ENCODE measurements around the gene PLA2G4A. TPM values are rescaled to one million over a fixed set of nuclear protein-coding genes. Genes with fewer than 3 reads are reported as not detected.

PLA2G4A gene
- total and polyA plus RNA-seq, 2 donors (not counting 3 experiments of a cell fraction or from before 2014, with no cell fraction given), result 8.2 to 13.3 TPM

DNA sequence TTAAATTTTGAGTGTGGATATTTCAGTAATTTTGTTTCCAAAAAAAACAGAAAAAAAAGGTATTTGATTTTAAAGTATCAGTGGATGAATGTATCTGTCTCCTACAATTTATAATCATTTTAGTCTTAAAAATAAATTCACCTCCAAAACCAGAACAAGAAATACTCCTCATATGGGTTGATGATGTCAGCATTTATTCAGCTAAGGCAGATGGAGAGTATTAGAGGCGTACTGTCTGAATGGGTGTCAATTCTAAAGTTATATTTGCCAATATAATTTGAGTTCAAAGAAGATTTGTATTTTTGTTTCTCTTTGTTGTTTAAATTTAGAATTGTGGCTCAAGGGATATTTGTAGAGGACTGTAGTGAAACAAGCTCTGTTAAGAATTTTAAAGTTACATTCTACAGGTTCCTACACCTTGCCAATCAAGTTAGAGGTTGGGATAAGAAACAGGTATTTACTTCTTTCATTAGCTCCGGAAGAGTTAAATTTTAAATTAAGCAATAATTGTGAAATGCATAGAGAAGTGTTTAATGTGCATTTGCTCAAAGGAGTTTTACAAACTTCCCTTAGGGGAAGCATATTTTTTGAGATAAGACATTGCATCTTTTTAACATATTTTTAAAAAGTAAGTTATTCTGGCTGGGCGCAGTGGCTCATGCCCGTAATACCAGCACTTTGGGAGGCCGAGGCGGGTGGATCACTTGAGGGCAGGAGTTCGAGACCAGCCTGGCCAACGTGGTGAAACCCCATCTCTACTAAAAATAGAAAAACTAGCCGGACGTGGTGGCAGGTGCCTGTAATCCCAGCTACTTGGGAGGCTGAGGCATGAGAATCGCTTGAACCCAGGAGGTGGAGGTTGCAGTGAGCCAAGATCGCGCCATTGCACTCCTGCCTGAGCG, 1.2 kb downstream of the PLA2G4A start:
- no TSS peak for BruUV-seq (replicated peaks)
- Histone ChIP-seq H3K9ac (replicated peaks; ENCODE audit: extremely low read depth, insufficient read depth, low read length) (peak overlapping the region; percentile 96), H3K9me1 (replicated peaks; ENCODE audit: control insufficient read depth, extremely low read depth, insufficient read depth, low read length) (no peaks in the 10 kb centered on the region), H4K20me1 (replicated peaks; ENCODE audit: control insufficient read depth, extremely low read depth, insufficient read depth, low read length) (no peaks in the 10 kb centered on the region), H3K4me3 (replicated peaks in 1 of 3; ENCODE audit: insufficient read depth in 1 of 3, low read depth in 1 of 3, low read length in 3 of 3) (peak overlapping the region; percentile 67 to 100 (median 98)), H2AFZ (ENCODE audit: low read depth, low read length) (no peak overlapping the region), H3K36me3 (ENCODE audit: control insufficient read depth in 2 of 2, extremely low read depth in 1 of 2, insufficient read depth in 2 of 2, low read length in 2 of 2) (no peaks in the 10 kb centered on the region), H3K79me2 (ENCODE audit: control insufficient read depth, insufficient read depth, low read length) (no peaks in the 10 kb centered on the region), H3K27ac (ENCODE audit: insufficient read depth, low read depth, low read length) (no peak overlapping the region), H3K9me3 (replicated peaks; ENCODE audit: control insufficient read depth, insufficient read depth, low read length) (no peaks in the 10 kb centered on the region), H3K27me3 (ENCODE audit: control insufficient read depth in 2 of 2, insufficient read depth in 2 of 2, low read length in 2 of 2) (no peaks in the 10 kb centered on the region), H3K4me1 (ENCODE audit: control insufficient read depth, extremely low read depth, insufficient read depth, low read length) (peaks cover 7% of the 10 kb centered on the region), H3K4me2 (ENCODE audit: insufficient read depth, low read length) (peak overlapping the region; percentile 100)
- FAIRE-seq, result no peak
- TF ChIP-seq FOS (IDR thresholded peaks at IDR 0.05; ENCODE audit: borderline replicate concordance, insufficient read depth, low read length) (no peak), POLR2AphosphoS5 (IDR thresholded peaks at IDR 0.05; ENCODE audit: insufficient read depth, low read depth, low read length) (no peak), POLR2A (IDR thresholded peaks at IDR 0.05; ENCODE audit: low read depth, low read length) (no peak), GATA2 (IDR thresholded peaks at IDR 0.05; ENCODE audit: insufficient read depth, insufficient read length, low read depth, low read length) (no peak), MYC (IDR thresholded peaks at IDR 0.05; ENCODE audit: low read depth, low read length) (no peak), JUN (IDR thresholded peaks at IDR 0.05; ENCODE audit: borderline replicate concordance, insufficient read depth, insufficient read length, low read depth) (no peak), EZH2 (IDR thresholded peaks at IDR 0.05; ENCODE audit: borderline replicate concordance, low read depth, low read length, severe bottlenecking) (no peak), MAX (IDR thresholded peaks at IDR 0.05; ENCODE audit: insufficient read depth, insufficient read length) (no peak)
- DNase-seq (ENCODE audit: low read depth, low spot score), result no peak
- dilution Hi-C loops (cut with MboI; ENCODE audit: extremely low pct_ligation_motif_present, low sequenced_read_pairs), result no loop called here
- ChIA-PET CTCF (interaction anchor here (1.0 kb wide), 1 partner anchor 50 kb away, joined by 3 read pairs; no protein-coding TSS in a partner anchor), POLR2A (no interaction called here)
- intact Hi-C loops (cut with micrococcal nuclease), result loop anchor here (2.0 to 10.0 kb wide), 2 partner anchors 149 to 425 kb away; partner anchors contain the start of gene PTGS2
